22Rv1 (cell line): ENCODE results near the gene TIAM2.

Source experiments
- H3K27ac ChIP-seq: fragments of 450-650 bp; 2 replicates; pipeline ENCODE4 v1.5.1; 2017
- CTCF ChIP-seq: fragments of 450-650 bp; IDR thresholded peaks from 2 replicates; pipeline ENCODE4 v1.5.1; 2017; ENCODE audit warnings: mild to moderate bottlenecking
- ZFX ChIP-seq: fragments of 450-650 bp; IDR thresholded peaks from 2 replicates; pipeline ENCODE4 v1.6.1; 2017; ENCODE audit warnings: antibody characterized with exemption, borderline replicate concordance

Gene TIAM2

GRCh38 chr6:155085582-155086257 is 90.6 kb downstream of the TIAM2 start:
- TF ChIP-seq ZFX (no peak), CTCF (no peak)
- no peak overlapping the region for H3K27ac ChIP-seq

- no peak overlapping the region for H3K27ac ChIP-seq
- TF ChIP-seq ZFX: no peak
- no peak for TF ChIP-seq CTCF
Measured at GRCh38 chr6:155088856-155089255, 93.7 kb downstream of the TIAM2 start.

GRCh38 chr6:155089746-155090145 is 94.6 kb downstream of the TIAM2 start:
- TF ChIP-seq ZFX: no peak
- no peak for TF ChIP-seq CTCF

GRCh38 chr6:155090166-155090565 is 95.1 kb downstream of the TIAM2 start:
- TF ChIP-seq CTCF: no peak
- TF ChIP-seq ZFX: no peak
- no peak overlapping the region for H3K27ac ChIP-seq

More at GRCh38 chr6:155089746-155090145, 94.6 kb downstream of the TIAM2 start:
- no peak overlapping the region for H3K27ac ChIP-seq

- no peak overlapping the region for H3K27ac ChIP-seq
- TF ChIP-seq ZFX (no peak), CTCF (no peak)
Measured at GRCh38 chr6:155091756-155092155, 96.6 kb downstream of the TIAM2 start.

GRCh38 chr6:155093430-155093829 is 98.3 kb downstream of the TIAM2 start:
- H3K27ac ChIP-seq: no peak overlapping the region
- TF ChIP-seq ZFX (no peak), CTCF (no peak)

GRCh38 chr6:155100087-155100486 is 105.0 kb downstream of the TIAM2 start:
- no peak overlapping the region for H3K27ac ChIP-seq
- TF ChIP-seq CTCF (no peak), ZFX (no peak)
